ENCODE measurements around the gene SMAD5.

DNA sequence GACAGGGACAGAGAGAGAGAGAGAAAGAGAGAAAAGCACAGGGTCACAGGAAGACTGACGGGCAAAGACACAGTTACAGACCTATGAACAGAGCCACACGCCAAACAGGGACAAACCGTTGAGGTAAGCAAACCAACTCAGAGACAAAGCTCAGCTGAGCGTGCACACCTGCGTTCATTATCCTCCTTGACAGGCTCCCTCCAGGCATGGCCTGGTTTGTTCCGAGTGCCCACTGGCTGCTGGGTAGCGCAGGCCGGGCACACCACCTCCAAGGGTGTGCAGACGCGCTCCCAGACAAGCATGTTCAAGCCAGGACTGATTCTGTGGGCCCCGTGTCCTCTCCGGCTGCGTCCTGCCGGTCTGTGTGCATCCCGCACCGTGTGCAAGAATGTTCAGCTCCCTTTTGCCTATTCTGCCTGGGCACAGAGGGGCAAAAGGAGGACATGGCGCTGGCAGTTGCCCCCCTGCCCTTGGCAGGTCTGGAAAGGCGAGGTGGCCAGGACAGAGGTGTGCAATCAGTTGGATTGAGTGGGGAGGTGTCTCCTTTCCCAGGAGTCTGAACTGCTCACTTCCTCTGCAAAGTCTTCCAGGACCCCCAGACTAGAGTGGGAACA lies 60.8 kb downstream of the SMAD5 start:
- TF ChIP-seq, protein P1, sequence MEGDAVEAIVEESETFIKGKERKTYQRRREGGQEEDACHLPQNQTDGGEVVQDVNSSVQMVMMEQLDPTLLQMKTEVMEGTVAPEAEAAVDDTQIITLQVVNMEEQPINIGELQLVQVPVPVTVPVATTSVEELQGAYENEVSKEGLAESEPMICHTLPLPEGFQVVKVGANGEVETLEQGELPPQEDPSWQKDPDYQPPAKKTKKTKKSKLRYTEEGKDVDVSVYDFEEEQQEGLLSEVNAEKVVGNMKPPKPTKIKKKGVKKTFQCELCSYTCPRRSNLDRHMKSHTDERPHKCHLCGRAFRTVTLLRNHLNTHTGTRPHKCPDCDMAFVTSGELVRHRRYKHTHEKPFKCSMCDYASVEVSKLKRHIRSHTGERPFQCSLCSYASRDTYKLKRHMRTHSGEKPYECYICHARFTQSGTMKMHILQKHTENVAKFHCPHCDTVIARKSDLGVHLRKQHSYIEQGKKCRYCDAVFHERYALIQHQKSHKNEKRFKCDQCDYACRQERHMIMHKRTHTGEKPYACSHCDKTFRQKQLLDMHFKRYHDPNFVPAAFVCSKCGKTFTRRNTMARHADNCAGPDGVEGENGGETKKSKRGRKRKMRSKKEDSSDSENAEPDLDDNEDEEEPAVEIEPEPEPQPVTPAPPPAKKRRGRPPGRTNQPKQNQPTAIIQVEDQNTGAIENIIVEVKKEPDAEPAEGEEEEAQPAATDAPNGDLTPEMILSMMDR (conservative IDR thresholded peaks at IDR 0.05; ENCODE audit: low read depth, low read length) = no peak
- no peak for TF ChIP-seq MAZ (IDR thresholded peaks at IDR 0.05; ENCODE audit: borderline replicate concordance, low read depth, low read length)
- TF ChIP-seq RAD21 (IDR thresholded peaks at IDR 0.05; ENCODE audit: low read length) = no peak
- no peak for TF ChIP-seq MXI1 (IDR thresholded peaks at IDR 0.05; ENCODE audit: borderline replicate concordance, low read depth, low read length)
- no peak for TF ChIP-seq POLR2A (IDR thresholded peaks at IDR 0.05; ENCODE audit: low read depth, low read length)
- TF ChIP-seq RFX5 (IDR thresholded peaks at IDR 0.05; ENCODE audit: low read depth, low read length) = no peak
- no peak for TF ChIP-seq BHLHE40 (IDR thresholded peaks at IDR 0.05; ENCODE audit: low read depth, low read length)
